ENCODE data around the gene UBE2F.
"Not testable (repeated sequence)": the region's sequence is repeated elsewhere in the genome, so short reads cannot be mapped to it uniquely, and the experiment has no call there.

Gene UBE2F

DNA sequence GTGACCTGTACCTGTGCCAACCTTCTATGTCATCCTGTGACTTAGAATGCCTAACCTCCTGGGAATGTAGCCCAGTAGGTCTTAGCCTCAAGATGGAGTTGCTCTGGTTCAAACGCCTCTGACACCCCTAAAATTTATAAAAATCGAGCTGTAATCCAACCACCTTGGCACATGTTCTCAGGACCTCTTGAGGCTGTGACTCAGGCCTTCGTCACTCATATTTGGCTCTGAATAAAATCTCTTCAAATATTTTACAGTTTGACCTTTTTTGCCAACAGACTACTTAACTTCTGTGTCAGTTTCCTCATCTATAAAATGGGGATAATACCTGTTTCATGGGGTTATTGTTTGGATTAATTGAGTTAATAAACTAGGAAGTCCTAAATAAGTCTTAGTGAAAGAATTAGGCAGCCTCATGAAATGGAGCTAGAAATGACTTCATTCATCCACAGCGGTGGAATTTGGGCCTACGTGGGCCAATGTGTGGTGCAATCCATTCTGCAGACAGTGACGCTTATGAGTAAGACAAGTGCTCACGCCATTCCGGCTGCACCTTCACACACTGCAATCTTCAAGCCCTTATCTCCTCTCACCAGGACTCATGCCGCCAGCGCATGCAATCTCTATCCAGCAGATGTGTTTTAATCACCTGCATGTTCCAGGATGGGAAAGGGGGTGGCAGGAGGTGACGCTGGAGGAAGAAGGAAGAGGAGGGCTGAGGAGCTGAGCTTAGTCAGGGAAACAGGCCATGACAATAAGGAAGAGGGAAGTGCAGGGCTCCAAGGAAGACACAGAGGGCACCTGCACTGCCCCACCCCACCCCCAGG lies 2.0 kb upstream of the UBE2F start:
- peaks cover 11% of the 10 kb centered on the region for H3K9me3 ChIP-seq (ENCODE audit: control insufficient read depth, insufficient read depth, low read length)
- 0 out of 2 replicates have a peak, but pooled peaks cover 3% of the 10 kb centered on the region for H3K36me3 ChIP-seq (ENCODE audit: control insufficient read depth, insufficient read depth, low read length)
- no peaks in the 10 kb centered on the region for H3K27me3 ChIP-seq (ENCODE audit: control insufficient read depth, insufficient read depth, low read length)
- H3K4me3 ChIP-seq (ENCODE audit: low read depth, low read length): no peak overlapping the region
- H3K4me1 ChIP-seq (ENCODE audit: control insufficient read depth, insufficient read depth, low read length): peaks cover 15% of the 10 kb centered on the region
- H3K9ac ChIP-seq (ENCODE audit: low read depth, low read length): no peak overlapping the region
- H3K27ac ChIP-seq (ENCODE audit: low read depth, low read length): no peak overlapping the region

DNA sequence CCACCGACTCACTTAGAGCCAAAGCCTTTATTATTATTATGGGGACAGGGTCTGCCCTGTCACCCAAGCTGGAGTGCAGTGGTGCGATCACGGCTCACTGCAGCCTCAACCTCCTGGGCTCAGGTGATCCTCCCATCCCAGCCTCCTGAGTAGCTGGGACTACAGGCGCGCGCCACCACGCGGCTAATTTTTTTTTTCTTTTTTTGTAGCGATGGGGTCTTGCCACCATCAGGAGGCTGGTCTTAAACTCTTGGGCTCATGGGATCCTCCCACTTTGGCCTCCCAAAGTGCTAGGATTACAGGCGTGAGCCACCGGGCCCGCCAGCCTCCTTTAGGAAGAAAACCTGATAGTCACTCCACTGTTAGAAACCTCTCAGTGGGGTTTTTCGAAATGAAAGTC lies 970 bp upstream of the UBE2F start:
- not testable (repeated sequence) for H3K9ac ChIP-seq (ENCODE audit: low read depth, low read length); H3K36me3 ChIP-seq (ENCODE audit: control insufficient read depth, insufficient read depth, low read length); H3K27me3 ChIP-seq (ENCODE audit: control insufficient read depth, insufficient read depth, low read length); H3K27ac ChIP-seq (ENCODE audit: low read depth, low read length)
- peaks cover 11% of the 10 kb centered on the region for H3K9me3 ChIP-seq (ENCODE audit: control insufficient read depth, insufficient read depth, low read length)
- peaks cover 15% of the 10 kb centered on the region for H3K4me1 ChIP-seq (ENCODE audit: control insufficient read depth, insufficient read depth, low read length)
- peak overlapping the region; percentile 89; the same call in 1 of the 2 replicates for H3K4me3 ChIP-seq (ENCODE audit: low read depth, low read length)

DNA sequence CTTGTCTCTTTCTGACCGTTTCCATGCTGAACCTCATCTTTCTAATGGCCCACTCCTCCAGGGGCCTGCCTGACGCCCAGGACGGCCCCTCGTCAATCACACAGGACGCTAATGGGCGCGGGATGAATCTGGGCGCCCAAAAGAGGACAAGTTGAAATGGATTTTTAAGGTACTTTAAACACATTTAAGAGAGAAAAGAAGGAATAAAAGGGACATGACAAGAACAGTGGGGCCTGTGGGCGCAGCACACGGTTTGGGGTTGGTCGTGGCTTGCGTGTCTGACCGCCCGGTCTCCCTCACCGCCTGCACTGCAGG lies 607 bp upstream of the UBE2F start:
- H3K9ac ChIP-seq (ENCODE audit: low read depth, low read length): peak overlapping the region; percentile 38; the same call in 1 of the 2 replicates
- 0 out of 2 replicates have a peak, but pooled peaks cover 3% of the 10 kb centered on the region for H3K36me3 ChIP-seq (ENCODE audit: control insufficient read depth, insufficient read depth, low read length)
- peak overlapping the region; percentile 89 for H3K4me3 ChIP-seq (ENCODE audit: low read depth, low read length)
- peaks cover 11% of the 10 kb centered on the region for H3K9me3 ChIP-seq (ENCODE audit: control insufficient read depth, insufficient read depth, low read length)
- H3K27me3 ChIP-seq (ENCODE audit: control insufficient read depth, insufficient read depth, low read length): no peaks in the 10 kb centered on the region
- peak overlapping the region; percentile 48 for H3K27ac ChIP-seq (ENCODE audit: low read depth, low read length)
- H3K4me1 ChIP-seq (ENCODE audit: control insufficient read depth, insufficient read depth, low read length): peaks cover 15% of the 10 kb centered on the region

DNA sequence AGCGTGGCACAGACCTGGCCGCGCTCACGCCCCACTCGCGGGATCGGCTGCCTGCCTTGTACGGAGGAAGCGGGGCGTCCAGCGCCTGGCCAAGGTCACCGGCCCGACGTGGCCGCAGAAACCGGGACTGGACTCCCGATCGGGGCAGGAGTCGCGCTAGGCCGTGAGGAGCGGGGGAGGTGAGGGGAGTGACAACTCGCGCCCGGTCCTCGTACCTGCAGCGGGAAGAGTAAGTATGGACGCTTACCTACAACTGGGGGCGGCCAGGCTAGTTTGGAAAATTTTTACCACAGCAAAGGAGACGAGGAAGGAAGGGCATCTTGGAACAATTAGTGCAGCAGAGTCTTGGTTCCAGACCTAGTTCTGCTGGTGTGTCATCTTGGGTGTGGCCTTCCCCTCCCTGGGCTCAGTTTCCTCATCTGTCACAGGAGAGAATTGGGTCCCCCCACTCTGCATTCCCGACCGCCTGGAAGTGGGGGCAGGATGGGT lies 693 bp downstream of the UBE2F start:
- peaks cover 15% of the 10 kb centered on the region for H3K4me1 ChIP-seq (ENCODE audit: control insufficient read depth, insufficient read depth, low read length)
- peaks cover 6% of the 10 kb centered on the region; the same call in 1 of the 2 replicates for H3K9me3 ChIP-seq (ENCODE audit: control insufficient read depth, insufficient read depth, low read length)
- no peak overlapping the region for H3K27ac ChIP-seq (ENCODE audit: low read depth, low read length)
- 0 out of 2 replicates have a peak, but pooled peaks cover 3% of the 10 kb centered on the region for H3K36me3 ChIP-seq (ENCODE audit: control insufficient read depth, insufficient read depth, low read length)
- peak overlapping the region; percentile 65; the same call in 1 of the 2 replicates for H3K9ac ChIP-seq (ENCODE audit: low read depth, low read length)
- peak overlapping the region; percentile 87 for H3K4me3 ChIP-seq (ENCODE audit: low read depth, low read length)
- no peaks in the 10 kb centered on the region for H3K27me3 ChIP-seq (ENCODE audit: control insufficient read depth, insufficient read depth, low read length)

DNA sequence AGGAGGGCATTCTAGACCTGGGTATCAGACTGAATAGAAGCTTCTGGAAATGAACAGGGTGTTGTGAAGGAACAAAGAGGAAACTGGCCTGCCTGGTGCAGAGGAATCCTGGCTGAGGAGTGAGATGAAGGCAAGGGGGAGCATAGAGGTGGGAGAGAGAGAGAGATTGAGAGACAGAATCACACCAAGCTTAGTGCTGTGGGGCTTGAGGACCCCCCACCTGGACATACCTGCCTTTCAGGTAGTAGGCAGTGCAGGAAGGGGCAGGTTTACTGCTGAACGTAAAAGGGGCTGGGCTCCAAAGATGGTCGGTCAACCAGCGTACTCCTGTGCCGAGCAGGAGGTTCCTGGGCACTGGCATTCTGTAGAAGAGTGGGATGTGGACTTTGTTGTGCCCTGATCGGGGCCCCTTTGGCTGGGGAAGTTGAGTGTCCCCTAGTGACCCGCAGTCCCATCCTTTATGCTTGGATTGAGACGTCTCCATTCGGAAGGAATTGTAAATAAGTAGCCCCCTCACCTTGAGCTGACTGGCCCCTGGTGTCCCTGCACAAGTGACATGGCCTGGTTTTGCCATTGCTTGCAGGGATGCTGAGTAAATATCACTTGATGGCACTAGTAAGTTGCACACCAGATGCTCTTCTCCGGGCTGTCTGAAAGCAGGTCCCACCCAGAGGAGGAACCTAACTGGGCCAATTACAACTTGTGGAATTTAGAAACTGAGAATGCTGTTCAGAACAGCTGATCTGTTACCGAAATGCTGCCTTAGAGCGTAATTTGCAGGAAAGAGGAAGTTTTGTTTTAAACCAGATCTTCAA lies 1.4 kb downstream of the UBE2F start:
- H3K9ac ChIP-seq (ENCODE audit: low read depth, low read length): no peak overlapping the region
- no peaks in the 10 kb centered on the region for H3K9me3 ChIP-seq (ENCODE audit: control insufficient read depth, insufficient read depth, low read length)
- H3K27ac ChIP-seq (ENCODE audit: low read depth, low read length): no peak overlapping the region
- 0 out of 2 replicates have a peak, but pooled peaks cover 3% of the 10 kb centered on the region for H3K36me3 ChIP-seq (ENCODE audit: control insufficient read depth, insufficient read depth, low read length)
- peaks cover 15% of the 10 kb centered on the region for H3K4me1 ChIP-seq (ENCODE audit: control insufficient read depth, insufficient read depth, low read length)
- H3K27me3 ChIP-seq (ENCODE audit: control insufficient read depth, insufficient read depth, low read length): no peaks in the 10 kb centered on the region
- H3K4me3 ChIP-seq (ENCODE audit: low read depth, low read length): peak overlapping the region; percentile 87

DNA sequence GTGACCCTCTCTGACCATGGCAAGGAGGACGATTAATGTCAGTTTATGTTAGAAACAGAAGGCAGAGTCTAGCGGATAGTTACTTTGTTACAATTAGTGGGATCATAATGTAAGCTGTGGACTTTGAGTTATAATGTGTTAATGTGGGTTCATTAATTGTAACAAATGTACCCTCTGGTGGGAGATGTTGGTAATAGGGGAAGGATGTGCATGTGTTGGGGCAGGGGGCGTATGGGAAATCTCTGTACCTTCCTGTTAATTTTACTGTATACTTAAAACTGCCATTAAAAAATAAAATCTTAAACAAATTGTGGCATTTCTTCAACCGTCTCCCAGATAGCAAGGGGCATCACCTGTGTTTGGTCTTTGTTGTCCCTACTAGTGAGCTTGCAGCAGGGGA lies 4.8 kb downstream of the UBE2F start:
- Histone ChIP-seq H3K9me3 (ENCODE audit: control insufficient read depth, insufficient read depth, low read length) (no peaks in the 10 kb centered on the region), H3K27ac (ENCODE audit: low read depth, low read length) (no peak overlapping the region), H3K36me3 (ENCODE audit: control insufficient read depth, insufficient read depth, low read length) (peaks cover 20% of the 10 kb centered on the region), H3K4me3 (ENCODE audit: low read depth, low read length) (no peak overlapping the region), H3K9ac (ENCODE audit: low read depth, low read length) (no peak overlapping the region), H3K27me3 (ENCODE audit: control insufficient read depth, insufficient read depth, low read length) (no peaks in the 10 kb centered on the region), H3K4me1 (ENCODE audit: control insufficient read depth, insufficient read depth, low read length) (peaks cover 11% of the 10 kb centered on the region)

DNA sequence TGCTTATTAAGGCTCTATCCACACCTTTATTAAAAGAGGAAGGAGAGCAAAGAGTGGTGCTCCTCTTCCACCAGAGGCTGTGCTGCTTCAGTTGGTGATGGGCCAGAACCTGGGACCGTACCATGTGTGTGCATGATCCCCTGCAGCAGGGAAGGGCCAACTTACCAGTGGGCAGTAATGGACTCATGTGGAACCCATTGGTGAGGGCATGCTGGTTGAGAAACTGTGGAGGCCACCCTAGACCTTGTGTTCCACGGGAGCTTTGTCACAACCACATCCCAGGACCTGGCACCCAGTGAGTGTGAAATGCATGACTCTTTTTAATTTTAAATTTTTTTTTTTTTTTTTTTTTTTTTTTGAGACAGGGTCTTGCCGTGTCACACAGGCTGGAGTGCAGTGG lies 5.4 kb downstream of the UBE2F start:
- Histone ChIP-seq H3K36me3 (ENCODE audit: control insufficient read depth, insufficient read depth, low read length) (peaks cover 23% of the 10 kb centered on the region), H3K4me3 (ENCODE audit: low read depth, low read length) (no peak overlapping the region), H3K4me1 (ENCODE audit: control insufficient read depth, insufficient read depth, low read length) (peaks cover 11% of the 10 kb centered on the region), H3K9me3 (ENCODE audit: control insufficient read depth, insufficient read depth, low read length) (no peaks in the 10 kb centered on the region), H3K27me3 (ENCODE audit: control insufficient read depth, insufficient read depth, low read length) (no peaks in the 10 kb centered on the region), H3K9ac (ENCODE audit: low read depth, low read length) (no peak overlapping the region), H3K27ac (ENCODE audit: low read depth, low read length) (no peak overlapping the region)

DNA sequence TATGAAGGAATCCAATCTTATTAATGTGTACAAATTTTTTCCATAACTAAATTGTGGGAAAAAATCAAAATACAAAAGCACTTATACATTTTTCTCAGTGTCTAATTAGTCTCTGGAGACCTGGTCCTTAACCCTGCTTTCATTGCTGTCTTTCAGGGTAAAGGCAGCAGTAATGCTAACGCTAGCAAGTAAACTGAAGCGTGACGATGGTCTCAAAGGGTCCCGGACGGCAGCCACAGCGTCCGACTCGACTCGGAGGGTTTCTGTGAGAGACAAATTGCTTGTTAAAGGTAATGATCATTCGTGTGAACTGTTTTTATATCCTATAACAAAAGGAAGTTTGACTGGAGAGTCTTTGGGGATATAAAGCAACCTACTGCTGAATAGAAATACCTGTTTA lies 6.1 kb downstream of the UBE2F start:
- Histone ChIP-seq H3K9me3 (ENCODE audit: control insufficient read depth, insufficient read depth, low read length) (no peaks in the 10 kb centered on the region), H3K9ac (ENCODE audit: low read depth, low read length) (no peak overlapping the region), H3K27ac (ENCODE audit: low read depth, low read length) (no peak overlapping the region), H3K4me1 (ENCODE audit: control insufficient read depth, insufficient read depth, low read length) (peaks cover 8% of the 10 kb centered on the region), H3K4me3 (ENCODE audit: low read depth, low read length) (no peak overlapping the region), H3K36me3 (ENCODE audit: control insufficient read depth, insufficient read depth, low read length) (peaks cover 27% of the 10 kb centered on the region), H3K27me3 (ENCODE audit: control insufficient read depth, insufficient read depth, low read length) (no peaks in the 10 kb centered on the region)

DNA sequence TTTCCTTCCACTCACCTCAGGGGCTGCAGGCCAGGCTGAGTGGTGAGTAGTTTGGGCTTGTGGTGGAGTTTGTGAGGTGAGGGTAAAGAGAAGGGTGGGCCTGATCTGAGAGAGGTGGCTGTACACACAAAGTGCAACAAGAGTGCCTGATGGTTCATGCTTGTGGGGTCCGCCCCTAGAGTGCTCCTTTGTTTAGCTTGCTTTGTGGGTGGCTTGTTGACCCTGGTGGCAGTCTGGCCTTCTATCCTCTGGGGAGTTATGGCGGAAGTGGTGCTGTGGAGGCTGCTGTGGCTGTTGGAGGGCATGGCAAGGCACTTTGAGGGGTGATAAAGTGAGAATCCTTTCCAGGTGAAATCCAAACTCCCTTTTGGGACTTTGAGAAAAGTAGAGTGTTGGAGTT lies 10.6 kb downstream of the UBE2F start:
- Histone ChIP-seq H3K27ac (ENCODE audit: low read depth, low read length) (no peak overlapping the region), H3K27me3 (ENCODE audit: control insufficient read depth, insufficient read depth, low read length) (no peaks in the 10 kb centered on the region), H3K36me3 (ENCODE audit: control insufficient read depth, insufficient read depth, low read length) (peaks cover 26% of the 10 kb centered on the region), H3K9me3 (ENCODE audit: control insufficient read depth, insufficient read depth, low read length) (no peaks in the 10 kb centered on the region), H3K4me1 (ENCODE audit: control insufficient read depth, insufficient read depth, low read length) (no peaks in the 10 kb centered on the region), H3K9ac (ENCODE audit: low read depth, low read length) (no peak overlapping the region), H3K4me3 (ENCODE audit: low read depth, low read length) (no peak overlapping the region)

DNA sequence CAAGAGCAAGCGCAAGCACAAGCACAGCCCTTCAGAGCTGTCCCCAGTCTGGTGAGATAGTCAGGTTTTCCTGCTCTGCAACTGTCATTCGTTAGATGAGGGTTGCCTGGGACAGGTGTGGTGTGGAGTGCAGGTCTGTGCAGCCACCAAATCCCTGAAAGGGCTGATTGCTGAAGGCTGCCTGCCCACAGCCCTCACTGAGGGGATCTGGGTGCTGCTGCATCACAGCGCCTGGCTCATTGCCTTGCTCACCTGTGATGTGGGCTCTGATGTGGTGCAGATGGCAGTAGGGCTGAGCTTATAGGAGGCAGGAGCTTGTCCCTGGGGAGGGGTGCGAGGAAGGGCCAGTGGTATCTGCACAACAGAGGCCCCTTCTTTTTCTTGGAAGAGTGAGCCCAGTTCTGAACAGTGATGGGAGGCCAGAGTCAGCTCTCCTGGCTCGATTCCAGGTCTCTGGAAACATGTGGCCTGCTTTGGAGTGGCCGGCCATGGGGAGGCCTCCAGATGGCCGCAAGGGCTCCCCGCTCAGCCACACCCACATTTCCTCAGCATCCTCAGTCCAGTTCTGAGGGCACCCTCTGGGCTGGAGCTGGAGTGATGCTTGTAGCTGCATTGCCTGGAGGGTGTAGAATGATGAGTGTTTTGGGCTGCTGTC lies 11.4 kb downstream of the UBE2F start:
- no peaks in the 10 kb centered on the region for H3K4me1 ChIP-seq (ENCODE audit: control insufficient read depth, insufficient read depth, low read length)
- peaks cover 26% of the 10 kb centered on the region for H3K36me3 ChIP-seq (ENCODE audit: control insufficient read depth, insufficient read depth, low read length)
- no peak overlapping the region for H3K4me3 ChIP-seq (ENCODE audit: low read depth, low read length)
- H3K9me3 ChIP-seq (ENCODE audit: control insufficient read depth, insufficient read depth, low read length): no peaks in the 10 kb centered on the region
- 0 out of 2 replicates have a peak overlapping the region, but pooled peaks have one; percentile 14 for H3K9ac ChIP-seq (ENCODE audit: low read depth, low read length)
- H3K27me3 ChIP-seq (ENCODE audit: control insufficient read depth, insufficient read depth, low read length): no peaks in the 10 kb centered on the region
- no peak overlapping the region for H3K27ac ChIP-seq (ENCODE audit: low read depth, low read length)

Measured in HUES48 (cell line).